Measurements from ENCODE around the gene NCL. TPM values are rescaled to one million over a fixed set of nuclear protein-coding genes. Genes with fewer than 3 reads are reported as not detected.

The NCL gene
- total and polyA plus RNA-seq, 2 of the 13 experiments (the other 11 are each of a cell fraction or from before 2014, with no cell fraction given) = 105 to 779 TPM

- TF ChIP-seq SNAPC4 (CRISPR knock-in tag; IDR thresholded peaks at IDR 0.05) (no peak), DBP (CRISPR knock-in tag; IDR thresholded peaks at IDR 0.05; ENCODE audit: not compliant biosample characterization) (no peak), ZFP91 (CRISPR knock-in tag; IDR thresholded peaks at IDR 0.05; ENCODE audit: borderline replicate concordance) (peak; percentile 85; the same call in 1 of the 2 replicates), AGO2 (optimal IDR thresholded peaks at IDR 0.05; ENCODE audit: low read depth, low read length) (peak; percentile 22), SKI (IDR thresholded peaks at IDR 0.05; ENCODE audit: partially characterized antibody) (no peak), SOX6 (IDR thresholded peaks at IDR 0.05) (no peak), SOX6 (CRISPR knock-in tag; IDR thresholded peaks at IDR 0.05) (0 out of 2 replicates have a peak, but pooled peaks have one; percentile 18), CENPX (CRISPR knock-in tag; IDR thresholded peaks at IDR 0.05) (no peak), PRDM15 (CRISPR knock-in tag; IDR thresholded peaks at IDR 0.05) (no peak), NFYB (CRISPR knock-in tag; IDR thresholded peaks at IDR 0.05) (peak; percentile 3; the same call in 1 of the 2 replicates)
- TF ChIP-seq, protein P1, sequence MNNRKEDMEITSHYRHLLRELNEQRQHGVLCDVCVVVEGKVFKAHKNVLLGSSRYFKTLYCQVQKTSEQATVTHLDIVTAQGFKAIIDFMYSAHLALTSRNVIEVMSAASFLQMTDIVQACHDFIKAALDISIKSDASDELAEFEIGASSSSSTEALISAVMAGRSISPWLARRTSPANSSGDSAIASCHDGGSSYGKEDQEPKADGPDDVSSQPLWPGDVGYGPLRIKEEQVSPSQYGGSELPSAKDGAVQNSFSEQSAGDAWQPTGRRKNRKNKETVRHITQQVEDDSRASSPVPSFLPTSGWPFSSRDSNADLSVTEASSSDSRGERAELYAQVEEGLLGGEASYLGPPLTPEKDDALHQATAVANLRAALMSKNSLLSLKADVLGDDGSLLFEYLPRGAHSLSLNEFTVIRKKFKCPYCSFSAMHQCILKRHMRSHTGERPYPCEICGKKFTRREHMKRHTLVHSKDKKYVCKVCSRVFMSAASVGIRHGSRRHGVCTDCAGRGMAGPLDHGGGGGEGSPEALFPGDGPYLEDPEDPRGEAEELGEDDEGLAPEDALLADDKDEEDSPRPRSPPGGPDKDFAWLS (CRISPR knock-in tag; IDR thresholded peaks at IDR 0.05; ENCODE audit: borderline replicate concordance) = no peak
- TF ChIP-seq, protein P2, sequence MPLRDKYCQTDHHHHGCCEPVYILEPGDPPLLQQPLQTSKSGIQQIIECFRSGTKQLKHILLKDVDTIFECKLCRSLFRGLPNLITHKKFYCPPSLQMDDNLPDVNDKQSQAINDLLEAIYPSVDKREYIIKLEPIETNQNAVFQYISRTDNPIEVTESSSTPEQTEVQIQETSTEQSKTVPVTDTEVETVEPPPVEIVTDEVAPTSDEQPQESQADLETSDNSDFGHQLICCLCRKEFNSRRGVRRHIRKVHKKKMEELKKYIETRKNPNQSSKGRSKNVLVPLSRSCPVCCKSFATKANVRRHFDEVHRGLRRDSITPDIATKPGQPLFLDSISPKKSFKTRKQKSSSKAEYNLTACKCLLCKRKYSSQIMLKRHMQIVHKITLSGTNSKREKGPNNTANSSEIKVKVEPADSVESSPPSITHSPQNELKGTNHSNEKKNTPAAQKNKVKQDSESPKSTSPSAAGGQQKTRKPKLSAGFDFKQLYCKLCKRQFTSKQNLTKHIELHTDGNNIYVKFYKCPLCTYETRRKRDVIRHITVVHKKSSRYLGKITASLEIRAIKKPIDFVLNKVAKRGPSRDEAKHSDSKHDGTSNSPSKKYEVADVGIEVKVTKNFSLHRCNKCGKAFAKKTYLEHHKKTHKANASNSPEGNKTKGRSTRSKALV (CRISPR knock-in tag; IDR thresholded peaks at IDR 0.05) = peak; percentile 54; the same call in 1 of the 2 replicates
Measured at GRCh38 chr2:231411831-231412617, 52.3 kb downstream of the NCL start (continued).

Measured in HepG2 (cell line).